Measurements from ENCODE around the gene RGPD3. TPM values are rescaled to one million over a fixed set of nuclear protein-coding genes. Genes with fewer than 3 reads are reported as not detected.
"Not testable (repeated sequence)": the region's sequence is repeated elsewhere in the genome, so short reads cannot be mapped to it uniquely, and the experiment has no call there.

The RGPD3 gene
- total and polyA plus RNA-seq, 2 experiments from 2014 or later: 0.08 to 0.28 TPM

GRCh38 chr2:106506002-106506687 lies 37.9 kb upstream of the RGPD3 start:
- H3K79me2 ChIP-seq (replicated peaks; ENCODE audit: insufficient read depth); H3K4me1 ChIP-seq (ENCODE audit: insufficient read depth); H3K4me2 ChIP-seq; H3F3A ChIP-seq (replicated peaks; ENCODE audit: low read depth); H3K9me3 Mint-ChIP-seq; H3K9me2 ChIP-seq (ENCODE audit: insufficient read depth); DNase-seq (ENCODE audit: low spot score); H3K4me1 Mint-ChIP-seq; H3K4me3 Mint-ChIP-seq; H4K20me1 ChIP-seq (replicated peaks; ENCODE audit: insufficient read depth); H2AFZ ChIP-seq; H3K4me3 ChIP-seq; H3K27me3 Mint-ChIP-seq (ENCODE audit: insufficient read depth, low read depth, poor library complexity); ATAC-seq; H3K27ac Mint-ChIP-seq; H3K27ac ChIP-seq (ENCODE audit: low read depth); H3K36me3 Mint-ChIP-seq (ENCODE audit: low read depth); H3K27me3 ChIP-seq (ENCODE audit: insufficient read depth); H3K36me3 ChIP-seq (ENCODE audit: insufficient read depth): not testable (repeated sequence)

- H2AFZ ChIP-seq; H3F3A ChIP-seq (replicated peaks; ENCODE audit: low read depth); DNase-seq (ENCODE audit: low spot score); H3K4me2 ChIP-seq; H3K27ac ChIP-seq (ENCODE audit: low read depth); H3K79me2 ChIP-seq (replicated peaks; ENCODE audit: insufficient read depth); H3K4me1 ChIP-seq (ENCODE audit: insufficient read depth); ATAC-seq; H3K9me2 ChIP-seq (ENCODE audit: insufficient read depth); H3K4me3 ChIP-seq; H4K20me1 ChIP-seq (replicated peaks; ENCODE audit: insufficient read depth); H3K4me1 Mint-ChIP-seq; H3K27ac Mint-ChIP-seq; H3K27me3 ChIP-seq (ENCODE audit: insufficient read depth); H3K4me3 Mint-ChIP-seq; H3K9me3 Mint-ChIP-seq; H3K27me3 Mint-ChIP-seq (ENCODE audit: insufficient read depth, low read depth, poor library complexity); H3K36me3 ChIP-seq (ENCODE audit: insufficient read depth); H3K36me3 Mint-ChIP-seq (ENCODE audit: low read depth): not testable (repeated sequence)
Measured at GRCh38 chr2:106504787-106505186, 36.6 kb upstream of the RGPD3 start.

DNA sequence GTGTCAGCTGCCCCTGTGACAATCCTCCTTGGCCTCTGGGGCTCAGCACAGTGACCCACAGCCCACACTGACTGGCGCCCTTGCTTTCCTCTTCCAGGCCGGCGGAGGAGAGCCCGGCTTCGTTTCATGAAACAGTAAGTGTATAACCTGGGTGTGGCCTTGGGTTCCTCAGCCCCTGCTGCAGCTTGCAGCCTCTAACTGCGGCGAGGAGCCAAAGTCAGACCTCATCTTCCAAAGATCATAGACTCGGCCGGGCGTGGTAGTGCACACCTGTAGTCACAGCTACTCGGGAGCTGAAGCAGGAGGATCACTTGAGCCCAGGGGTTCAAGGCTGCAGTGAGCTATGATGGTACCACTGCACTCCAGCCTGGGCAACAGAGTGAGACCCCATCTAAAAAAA lies 36.0 kb upstream of the RGPD3 start:
- not testable (repeated sequence) for H3K27me3 ChIP-seq (ENCODE audit: insufficient read depth); DNase-seq (ENCODE audit: low spot score); H3K4me3 Mint-ChIP-seq; H2AFZ ChIP-seq; H3K36me3 ChIP-seq (ENCODE audit: insufficient read depth); H3K27ac ChIP-seq (ENCODE audit: low read depth); H3F3A ChIP-seq (replicated peaks; ENCODE audit: low read depth); H3K4me1 Mint-ChIP-seq; H3K27me3 Mint-ChIP-seq (ENCODE audit: insufficient read depth, low read depth, poor library complexity); H3K79me2 ChIP-seq (replicated peaks; ENCODE audit: insufficient read depth); H3K36me3 Mint-ChIP-seq (ENCODE audit: low read depth); H4K20me1 ChIP-seq (replicated peaks; ENCODE audit: insufficient read depth); H3K9me2 ChIP-seq (ENCODE audit: insufficient read depth); ATAC-seq; H3K4me2 ChIP-seq; H3K4me3 ChIP-seq; H3K4me1 ChIP-seq (ENCODE audit: insufficient read depth); H3K9me3 Mint-ChIP-seq; H3K27ac Mint-ChIP-seq

DNA sequence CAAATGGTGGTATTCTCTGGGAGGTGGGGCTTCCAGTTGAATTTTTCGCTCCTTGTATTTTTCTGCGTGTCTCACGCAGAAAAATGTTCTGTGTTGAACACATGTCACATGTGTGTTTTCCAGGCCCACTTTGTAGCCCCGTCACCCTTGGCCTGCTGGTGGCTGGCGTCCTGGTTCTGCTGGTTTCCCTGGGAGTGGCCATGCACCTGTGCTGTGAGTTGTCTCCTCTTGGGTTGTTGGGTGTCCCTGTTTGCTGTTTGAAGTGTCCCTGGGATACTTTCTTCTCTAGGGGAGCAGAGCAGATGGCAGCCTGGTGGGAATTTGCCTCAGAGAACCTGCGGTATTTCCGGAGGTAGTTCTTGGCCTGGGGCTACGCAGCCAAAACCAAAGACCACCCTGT lies 34.1 kb upstream of the RGPD3 start:
- not testable (repeated sequence) for ATAC-seq; H3K27ac ChIP-seq (ENCODE audit: low read depth); H3K79me2 ChIP-seq (replicated peaks; ENCODE audit: insufficient read depth); H3K4me1 Mint-ChIP-seq; H3K36me3 Mint-ChIP-seq (ENCODE audit: low read depth); H3K27me3 ChIP-seq (ENCODE audit: insufficient read depth); H3K9me3 Mint-ChIP-seq; DNase-seq (ENCODE audit: low spot score); H3F3A ChIP-seq (replicated peaks; ENCODE audit: low read depth); H3K4me1 ChIP-seq (ENCODE audit: insufficient read depth); H2AFZ ChIP-seq; H3K27me3 Mint-ChIP-seq (ENCODE audit: insufficient read depth, low read depth, poor library complexity); H3K4me2 ChIP-seq; H4K20me1 ChIP-seq (replicated peaks; ENCODE audit: insufficient read depth); H3K36me3 ChIP-seq (ENCODE audit: insufficient read depth); H3K9me2 ChIP-seq (ENCODE audit: insufficient read depth); H3K4me3 ChIP-seq; H3K4me3 Mint-ChIP-seq; H3K27ac Mint-ChIP-seq

DNA sequence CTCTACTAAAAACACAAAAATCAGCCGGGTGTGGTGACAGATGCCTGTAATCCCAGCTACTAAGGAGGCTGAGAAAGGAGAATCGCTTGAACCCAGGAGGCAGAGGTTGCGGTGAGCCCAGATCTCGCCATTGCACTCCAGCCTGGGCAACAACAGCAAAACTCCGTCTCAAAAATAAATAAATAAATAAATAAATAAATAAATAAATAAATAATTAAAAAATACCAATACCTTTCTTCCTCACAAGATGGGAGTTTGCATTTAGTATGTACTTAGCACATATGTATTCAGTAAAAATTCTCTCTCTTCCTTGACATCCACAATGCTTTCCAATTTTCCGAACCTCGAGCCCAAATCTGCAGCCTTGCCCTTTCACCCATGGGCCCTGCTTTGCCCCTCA lies 32.1 kb upstream of the RGPD3 start:
- not testable (repeated sequence) for H3K9me2 ChIP-seq (ENCODE audit: insufficient read depth); H3K36me3 ChIP-seq (ENCODE audit: insufficient read depth); H3K4me1 ChIP-seq (ENCODE audit: insufficient read depth); H2AFZ ChIP-seq; H3K4me3 Mint-ChIP-seq; H3K27ac ChIP-seq (ENCODE audit: low read depth); ATAC-seq; DNase-seq (ENCODE audit: low spot score); H4K20me1 ChIP-seq (replicated peaks; ENCODE audit: insufficient read depth); H3K9me3 Mint-ChIP-seq; H3K27me3 ChIP-seq (ENCODE audit: insufficient read depth); H3K36me3 Mint-ChIP-seq (ENCODE audit: low read depth); H3K4me2 ChIP-seq; H3K27me3 Mint-ChIP-seq (ENCODE audit: insufficient read depth, low read depth, poor library complexity); H3K79me2 ChIP-seq (replicated peaks; ENCODE audit: insufficient read depth); H3F3A ChIP-seq (replicated peaks; ENCODE audit: low read depth); H3K4me1 Mint-ChIP-seq; H3K4me3 ChIP-seq; H3K27ac Mint-ChIP-seq

DNA sequence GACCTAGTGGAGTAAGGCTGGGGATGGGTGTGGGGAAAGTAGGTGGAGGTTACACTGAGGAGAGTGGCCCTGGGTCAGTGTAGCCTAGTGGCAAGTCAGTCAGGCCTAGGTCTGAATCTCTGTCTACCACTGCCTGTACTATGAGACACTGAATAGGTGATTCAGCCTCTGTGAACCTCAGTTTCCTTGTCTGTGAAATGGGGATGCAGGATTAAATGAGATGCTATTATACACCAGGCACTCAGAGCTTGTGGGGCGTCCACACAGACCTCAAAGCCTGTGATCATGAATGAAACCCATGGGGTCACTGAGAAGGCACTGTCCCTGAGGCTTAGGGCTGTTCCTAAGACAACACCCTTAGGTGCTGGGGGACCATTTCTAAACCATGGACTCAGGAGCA lies 30.3 kb upstream of the RGPD3 start:
- H4K20me1 ChIP-seq (replicated peaks; ENCODE audit: insufficient read depth); ATAC-seq; H3K27ac Mint-ChIP-seq; H3K4me3 ChIP-seq; H3K27me3 ChIP-seq (ENCODE audit: insufficient read depth); H3K9me2 ChIP-seq (ENCODE audit: insufficient read depth); DNase-seq (ENCODE audit: low spot score); H3F3A ChIP-seq (replicated peaks; ENCODE audit: low read depth); H3K4me1 Mint-ChIP-seq; H3K79me2 ChIP-seq (replicated peaks; ENCODE audit: insufficient read depth); H2AFZ ChIP-seq; H3K9me3 Mint-ChIP-seq; H3K4me3 Mint-ChIP-seq; H3K4me1 ChIP-seq (ENCODE audit: insufficient read depth); H3K36me3 Mint-ChIP-seq (ENCODE audit: low read depth); H3K27ac ChIP-seq (ENCODE audit: low read depth); H3K36me3 ChIP-seq (ENCODE audit: insufficient read depth); H3K27me3 Mint-ChIP-seq (ENCODE audit: insufficient read depth, low read depth, poor library complexity); H3K4me2 ChIP-seq: not testable (repeated sequence)

DNA sequence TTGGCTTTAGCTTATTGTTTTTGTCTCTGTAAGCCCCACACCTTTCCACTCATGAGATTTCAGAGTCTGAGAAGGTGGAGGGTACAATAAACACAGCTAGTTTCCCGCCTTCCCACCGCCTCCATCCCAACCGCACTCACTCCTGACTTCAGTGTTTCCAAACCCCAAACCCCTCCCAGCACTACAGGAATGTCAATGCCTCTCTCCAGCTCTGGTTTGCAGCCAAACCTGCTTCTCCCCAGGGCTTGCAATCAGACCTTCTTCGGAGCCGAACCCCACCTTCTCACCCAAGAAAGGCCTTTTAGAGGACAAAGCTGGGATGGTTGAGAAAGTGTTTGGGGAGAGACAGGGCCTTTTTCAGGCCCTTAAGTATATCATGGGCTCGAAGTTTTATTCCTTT lies 24.7 kb upstream of the RGPD3 start:
- not testable (repeated sequence) for H3F3A ChIP-seq (replicated peaks; ENCODE audit: low read depth); H3K4me3 ChIP-seq; H3K27ac Mint-ChIP-seq; H3K4me1 ChIP-seq (ENCODE audit: insufficient read depth); H3K9me2 ChIP-seq (ENCODE audit: insufficient read depth); H3K27ac ChIP-seq (ENCODE audit: low read depth); H3K4me2 ChIP-seq; H2AFZ ChIP-seq; H3K27me3 ChIP-seq (ENCODE audit: insufficient read depth); H4K20me1 ChIP-seq (replicated peaks; ENCODE audit: insufficient read depth); H3K27me3 Mint-ChIP-seq (ENCODE audit: insufficient read depth, low read depth, poor library complexity); H3K36me3 Mint-ChIP-seq (ENCODE audit: low read depth); H3K4me1 Mint-ChIP-seq; H3K4me3 Mint-ChIP-seq; H3K9me3 Mint-ChIP-seq; H3K79me2 ChIP-seq (replicated peaks; ENCODE audit: insufficient read depth); H3K36me3 ChIP-seq (ENCODE audit: insufficient read depth)
- ATAC-seq (peak; percentile 92), DNase-seq (ENCODE audit: low spot score) (peak; percentile 52)
